GM19035 (cell line): ENCODE measurements around the gene TNFAIP8.

Source experiments
- ATAC-seq: cut with Tn5 transposase; IDR thresholded peaks from one replicate; pipeline ENCODE4 v1.9.1; 2021; ENCODE audit not compliant: unreplicated experiment

Gene TNFAIP8

GRCh38 chr5:119328753-119329602 is 26.8 kb upstream of the TNFAIP8 start:
- no peak for ATAC-seq

- no peak for ATAC-seq
Measured at GRCh38 chr5:119329666-119330065, 26.2 kb upstream of the TNFAIP8 start.

- ATAC-seq = no peak
Measured at GRCh38 chr5:119330367-119331183, 25.2 kb upstream of the TNFAIP8 start.

- ATAC-seq = no peak
Measured at GRCh38 chr5:119331566-119332095, 24.2 kb upstream of the TNFAIP8 start.

- ATAC-seq = no peak
Measured at GRCh38 chr5:119332208-119332607, 23.6 kb upstream of the TNFAIP8 start.

GRCh38 chr5:119332978-119333401 is 22.8 kb upstream of the TNFAIP8 start:
- ATAC-seq = peak; percentile 41

- peak; percentile 27 for ATAC-seq
Measured at GRCh38 chr5:119333421-119333851, 22.4 kb upstream of the TNFAIP8 start.

- no peak for ATAC-seq
Measured at GRCh38 chr5:119335261-119335677, 20.6 kb upstream of the TNFAIP8 start.

GRCh38 chr5:119336262-119336661 is 19.6 kb upstream of the TNFAIP8 start:
- ATAC-seq = no peak

- ATAC-seq = no peak
Measured at GRCh38 chr5:119336845-119337580, 18.8 kb upstream of the TNFAIP8 start.

GRCh38 chr5:119338326-119338946 is 17.4 kb upstream of the TNFAIP8 start:
- no peak for ATAC-seq

GRCh38 chr5:119339344-119339743 is 16.5 kb upstream of the TNFAIP8 start:
- no peak for ATAC-seq

GRCh38 chr5:119339965-119340364 is 15.9 kb upstream of the TNFAIP8 start:
- ATAC-seq = no peak

GRCh38 chr5:119340597-119341218 is 15.1 kb upstream of the TNFAIP8 start:
- ATAC-seq = peak; percentile 56

GRCh38 chr5:119341452-119342349 is 14.1 kb upstream of the TNFAIP8 start:
- ATAC-seq = peak; percentile 54

GRCh38 chr5:119342406-119342805 is 13.4 kb upstream of the TNFAIP8 start:
- no peak for ATAC-seq

GRCh38 chr5:119343052-119343451 is 12.8 kb upstream of the TNFAIP8 start:
- no peak for ATAC-seq

- ATAC-seq = peak; percentile 23
Measured at GRCh38 chr5:119343766-119344165, 12.1 kb upstream of the TNFAIP8 start.

GRCh38 chr5:119344231-119344630 is 11.6 kb upstream of the TNFAIP8 start:
- no peak for ATAC-seq
